ENCODE results near the gene PPP1R1B. TPM values are rescaled to one million over a fixed set of nuclear protein-coding genes. Genes with fewer than 3 reads are reported as not detected.

PPP1R1B gene
- total and polyA plus RNA-seq, 2 experiments from 2014 or later = 3.4 to 5.4 TPM

GRCh38 chr17:39664581-39665561 lies 38.1 kb downstream of the PPP1R1B start, which contains the start of gene TCAP:
TCAP (plus strand) TSS chr17:39665349; CDS start chr17:39665360, 11 bp downstream.
- Histone ChIP-seq H3K79me2 (replicated peaks; ENCODE audit: insufficient read depth) (no peaks in the 10 kb centered on the region), H3K27ac (ENCODE audit: low read depth) (no peak within 1 kb of the TSS), H2AFZ (no peak within 1 kb of the TSS), H3K4me3 (peak within 1 kb of the TSS; percentile 51; the same call in 1 of the 2 replicates), H3K4me2 (peak within 1 kb of the TSS; percentile 70), H3K4me1 (ENCODE audit: insufficient read depth) (peaks cover 46% of the 10 kb centered on the region), H3K36me3 (ENCODE audit: insufficient read depth) (no peaks in the 10 kb centered on the region), H3K27me3 (ENCODE audit: insufficient read depth) (peaks cover 41% of the 10 kb centered on the region), H4K20me1 (replicated peaks; ENCODE audit: insufficient read depth) (no peaks in the 10 kb centered on the region; the same call in 1 of the 2 replicates), H3F3A (replicated peaks; ENCODE audit: low read depth) (peaks cover 3% of the 10 kb centered on the region), H3K9me2 (ENCODE audit: insufficient read depth) (no peaks in the 10 kb centered on the region)
- Mint-ChIP-seq H3K4me3 (peak within 1 kb of the TSS; percentile 59), H3K4me1 (peaks cover 47% of the 10 kb centered on the region), H3K36me3 (ENCODE audit: low read depth) (peaks cover 14% of the 10 kb centered on the region; the same call in 2 of the 3 replicates), H3K9me3 (no peaks in the 10 kb centered on the region; the same call in 2 of the 3 replicates), H3K27me3 (ENCODE audit: insufficient read depth, low read depth, poor library complexity) (peaks cover 22% of the 10 kb centered on the region), H3K27ac (peak within 1 kb of the TSS; percentile 50)
- TF ChIP-seq CREB1 (CRISPR knock-in tag; IDR thresholded peaks at IDR 0.05; ENCODE audit: low read depth) (no peak), POLR2AphosphoS5 (IDR thresholded peaks at IDR 0.05; ENCODE audit: low read depth) (no peak), ZNF462 (CRISPR knock-in tag; IDR thresholded peaks at IDR 0.05) (no peak), STAT1 (IDR thresholded peaks at IDR 0.05; ENCODE audit: unreplicated experiment) (no peak), ETS1 (IDR thresholded peaks at IDR 0.05) (no peak), CTCF (conservative IDR thresholded peaks at IDR 0.05; ENCODE audit: low read depth in 2 of 2) (no peak), EZH2 (IDR thresholded peaks at IDR 0.05; ENCODE audit: low read depth, unreplicated experiment) (no peak), EZH2phosphoT487 (IDR thresholded peaks at IDR 0.05; ENCODE audit: unreplicated experiment) (no peak), ZNF331 (CRISPR knock-in tag; IDR thresholded peaks at IDR 0.05; ENCODE audit: low read depth) (no peak), ZNF114 (CRISPR knock-in tag; IDR thresholded peaks at IDR 0.05) (no peak), REST (IDR thresholded peaks at IDR 0.05; ENCODE audit: unreplicated experiment) (no peak), NANOG (IDR thresholded peaks at IDR 0.05; ENCODE audit: borderline replicate concordance) (no peak), JUNB (IDR thresholded peaks at IDR 0.05; ENCODE audit: unreplicated experiment) (no peak)
- peak; percentile 27 for DNase-seq (ENCODE audit: low spot score)
- no peak for ATAC-seq

Measured in GM23338 (cell line).